C4-2B (cell line): ENCODE data around the gene XAF1.

ENCODE experiments used
- CTCF ChIP-seq: fragments of 450-650 bp; conservative IDR thresholded peaks from 2 replicates; pipeline ENCODE4 v1.5.1; 2017; ENCODE audit warnings: mild to moderate bottlenecking
- ZFX ChIP-seq: fragments of 450-650 bp; IDR thresholded peaks from 2 replicates; pipeline ENCODE4 v1.6.1; 2017

GRCh38 chr17:6721744-6722143, 34.1 kb upstream of the XAF1 start:
- no peak for TF ChIP-seq CTCF
- TF ChIP-seq ZFX, result no peak
